H1 (cell line): ENCODE data around the gene GPATCH4. TPM values are rescaled to one million over a fixed set of nuclear protein-coding genes. Genes with fewer than 3 reads are reported as not detected.

Experiments used
- CTCF ChIA-PET: fragments of 300-600 bp; sonication (Branson Sonifier 250); formaldehyde crosslinking; loops from one replicate; lab custom pipeline; 2021; ENCODE audit not compliant: partially characterized antibody; lab: Charles Lee
- POLR2A ChIA-PET: fragments of 300-600 bp; sonication (Branson Sonifier 250); formaldehyde crosslinking; loops from one replicate; lab custom pipeline; 2021; ENCODE audit warnings: inconsistent platforms; ENCODE audit not compliant: partially characterized antibody; lab: Charles Lee
- DNase-seq, 2 experiments: peaks; one replicate each; pipeline versions ENCODE4 v3.0.0 to v3.0.0-alpha.2; 2010 to 2022; ENCODE audit warnings: low spot score in 2 of 2, low read depth in 1 of 2, mixed read lengths in 1 of 2
- FAIRE-seq: peaks from 2 replicates; lab custom pipeline; 2011; peaks lifted over from hg19 to GRCh38; lab: Jason Lieb, UNC
- H2AFZ ChIP-seq: 2 replicates; pipeline ENCODE4 v1.8.1; 2012; ENCODE audit warnings: low read length, inconsistent platforms
- H2AK5ac ChIP-seq: 2 replicates; pipeline ENCODE4 v1.6.1; 2013; ENCODE audit warnings: low read depth, low read length
- H2BK120ac ChIP-seq: replicated peaks from 2 replicates; pipeline ENCODE3; 2013; ENCODE audit warnings: low read depth, low read length, inconsistent platforms
- H2BK12ac ChIP-seq: 2 replicates; pipeline ENCODE4 v1.6.1; 2013; ENCODE audit warnings: low read depth, low read length
- H2BK15ac ChIP-seq: 2 replicates; pipeline ENCODE4 v1.6.1; 2013; ENCODE audit warnings: low read length
- H2BK20ac ChIP-seq: 2 replicates; pipeline ENCODE4 v1.6.1; 2013; ENCODE audit warnings: low read length
- H2BK5ac ChIP-seq: 2 replicates; pipeline ENCODE4 v1.6.1; 2013; ENCODE audit warnings: low read depth, low read length
- H3K14ac ChIP-seq: 2 replicates; pipeline ENCODE4 v1.6.1; 2013; ENCODE audit warnings: inconsistent platforms; ENCODE audit not compliant: insufficient read length
- H3K18ac ChIP-seq: 2 replicates; pipeline ENCODE4 v1.6.1; 2013; ENCODE audit warnings: low read length; ENCODE audit errors: extremely low read depth
- H3K23ac ChIP-seq: 2 replicates; pipeline ENCODE4 v1.6.1; 2013; ENCODE audit warnings: inconsistent platforms; ENCODE audit not compliant: insufficient read length
- H3K23me2 ChIP-seq: 2 replicates; pipeline ENCODE4 v1.6.1; 2013; ENCODE audit warnings: low read depth, low read length
- H3K27ac ChIP-seq: 2 replicates; pipeline ENCODE4 v1.6.1; 2011; ENCODE audit warnings: low read depth, low read length, inconsistent platforms
- H3K27me3 ChIP-seq, 4 experiments: replicated peaks in 1 of 4; 1 replicate in 1 of 4; 2 replicates in 3 of 4; pipeline versions ENCODE4 v1.6.1 to v1.8.1; 2011 to 2013; ENCODE audit warnings: low read length in 3 of 4, mild to moderate bottlenecking in 3 of 4, inconsistent platforms in 2 of 4, mixed read lengths in 2 of 4, moderate library complexity in 1 of 4; ENCODE audit not compliant: control insufficient read depth in 3 of 4, insufficient read depth in 3 of 4; ENCODE audit errors: extremely low read depth in 1 of 4
- H3K36me3 ChIP-seq, 4 experiments: 2 replicates each; pipeline versions ENCODE4 v1.6.1 to v1.8.1; 2011 to 2013; ENCODE audit warnings: mild to moderate bottlenecking in 4 of 4, low read length in 3 of 4, moderate library complexity in 2 of 4, control low read depth in 1 of 4, inconsistent platforms in 1 of 4; ENCODE audit not compliant: insufficient read depth in 4 of 4, control insufficient read depth in 2 of 4
- H3K4ac ChIP-seq: replicated peaks from 2 replicates; pipeline ENCODE3; 2013; ENCODE audit warnings: low read length, low read depth, mixed read lengths, inconsistent platforms; ENCODE audit not compliant: insufficient read length
- H3K4me1 ChIP-seq, 4 experiments: replicated peaks in 1 of 4; 1 replicate in 1 of 4; 2 replicates in 3 of 4; pipeline versions ENCODE4 v1.6.1 to v1.8.1; 2011 to 2013; ENCODE audit warnings: low read length in 3 of 4, inconsistent platforms in 2 of 4, mixed read lengths in 1 of 4; ENCODE audit not compliant: insufficient read depth in 4 of 4, control insufficient read depth in 3 of 4
- H3K4me2 ChIP-seq, 2 experiments: 2 replicates each; pipeline versions ENCODE4 v1.6.1 to v1.8.1; 2011 to 2013; ENCODE audit warnings: low read depth in 2 of 2, low read length in 2 of 2, control low read depth in 1 of 2, inconsistent platforms in 1 of 2, mild to moderate bottlenecking in 1 of 2; ENCODE audit not compliant: insufficient read depth in 1 of 2
- H3K4me3 ChIP-seq, 4 experiments: fragments of 200-600, 300-600 bp in 1 of 4; sonication (generic), shearing (Covaris generic), sonication (Bioruptor Twin) in 1 of 4; 2 replicates each; pipeline versions ENCODE4 v1.5.1 to v1.8.1; 2011 to 2016; ENCODE audit warnings: low read length in 4 of 4, low read depth in 3 of 4, control low read depth in 2 of 4, inconsistent platforms in 2 of 4, mild to moderate bottlenecking in 2 of 4, mixed read lengths in 1 of 4, moderate library complexity in 1 of 4; ENCODE audit not compliant: insufficient read depth in 2 of 4; ENCODE audit errors: extremely low read depth in 1 of 4
- H3K56ac ChIP-seq: replicated peaks from 2 replicates; pipeline ENCODE3; 2013; ENCODE audit warnings: low read depth, mild to moderate bottlenecking, mixed read lengths, low read length, inconsistent platforms; ENCODE audit not compliant: insufficient read length
- H3K79me1 ChIP-seq: 2 replicates; pipeline ENCODE4 v1.6.1; 2013; ENCODE audit warnings: low read depth, low read length, control low read depth
- H3K79me2 ChIP-seq, 2 experiments: 2 replicates each; pipeline versions ENCODE4 v1.6.1 to v1.8.1; 2012 to 2013; ENCODE audit warnings: low read length in 2 of 2, mild to moderate bottlenecking in 2 of 2, inconsistent platforms in 1 of 2; ENCODE audit not compliant: insufficient read depth in 2 of 2, control insufficient read depth in 1 of 2
- H3K9ac ChIP-seq, 4 experiments: replicated peaks in 1 of 4; 1 replicate in 1 of 4; 2 replicates in 3 of 4; pipeline versions ENCODE4 v1.6.1 to v1.8.1; 2011 to 2013; ENCODE audit warnings: low read depth in 3 of 4, low read length in 3 of 4, control low read depth in 2 of 4, mild to moderate bottlenecking in 2 of 4, moderate library complexity in 2 of 4, inconsistent platforms in 1 of 4; ENCODE audit errors: extremely low read depth in 1 of 4
- H3K9me3 ChIP-seq, 2 experiments: 2 replicates each; pipeline versions ENCODE4 v1.6.1 to v1.8.1; 2012 to 2013; ENCODE audit warnings: mild to moderate bottlenecking in 2 of 2, moderate library complexity in 2 of 2, control low read depth in 1 of 2, inconsistent platforms in 1 of 2, low read depth in 1 of 2, low read length in 1 of 2, mixed read lengths in 1 of 2; ENCODE audit not compliant: insufficient read depth in 2 of 2
- H4K20me1 ChIP-seq, 2 experiments: replicated peaks in 1 of 2; 2 replicates each; pipeline versions ENCODE3 to v1.8.1; 2011 to 2013; ENCODE audit warnings: inconsistent platforms in 2 of 2, low read length in 2 of 2, mild to moderate bottlenecking in 1 of 2; ENCODE audit not compliant: insufficient read depth in 2 of 2, control insufficient read depth in 1 of 2
- H4K5ac ChIP-seq: 2 replicates; pipeline ENCODE4 v1.6.1; 2013; ENCODE audit warnings: low read length, low read depth, mixed read lengths, inconsistent platforms; ENCODE audit not compliant: insufficient read length
- H4K8ac ChIP-seq: 2 replicates; pipeline ENCODE4 v1.8.0; 2013; ENCODE audit warnings: mild to moderate bottlenecking, moderate library complexity, low read length, inconsistent platforms; ENCODE audit not compliant: insufficient read depth; ENCODE audit errors: extremely low read depth
- H4K91ac ChIP-seq: replicated peaks from 2 replicates; pipeline ENCODE3; 2013; ENCODE audit warnings: low read length, mixed read lengths, inconsistent platforms; ENCODE audit not compliant: insufficient read length
- BCL11A ChIP-seq, 2 experiments: IDR thresholded peaks; one replicate each; pipeline ENCODE4 v1.6.1; 2011; ENCODE audit warnings: low read depth in 2 of 2, low read length in 2 of 2, mild to moderate bottlenecking in 2 of 2
- BRCA1 ChIP-seq: IDR thresholded peaks from 2 replicates; pipeline ENCODE4 v1.6.1; 2012; ENCODE audit warnings: low read depth, low read length, improper control_type of control experiment
- CHD1 ChIP-seq: IDR thresholded peaks from 2 replicates; pipeline ENCODE4 v1.6.1; 2012; ENCODE audit warnings: low read depth, low read length, improper control_type of control experiment
- CHD2 ChIP-seq: IDR thresholded peaks from 2 replicates; pipeline ENCODE4 v1.6.1; 2012; ENCODE audit warnings: low read length, improper control_type of control experiment
- FOSL1 ChIP-seq: IDR thresholded peaks from 2 replicates; pipeline ENCODE4 v1.6.1; 2011; ENCODE audit warnings: mild to moderate bottlenecking, low read depth, low read length, moderate library complexity; ENCODE audit not compliant: insufficient read depth
- JUND ChIP-seq: IDR thresholded peaks from 2 replicates; pipeline ENCODE4 v1.6.1; 2011; ENCODE audit warnings: mild to moderate bottlenecking, improper control_type of control experiment, low read length
- KDM1A ChIP-seq: fragments of 200-600, 300-600 bp; sonication (generic); IDR thresholded peaks from 2 replicates; pipeline ENCODE4 v1.7.1; 2016; ENCODE audit warnings: mild to moderate bottlenecking, low read length, borderline replicate concordance
- PHF8 ChIP-seq: fragments of 200-600 bp; sonication (generic); conservative IDR thresholded peaks from 2 replicates; pipeline ENCODE4 v1.7.1; 2012; ENCODE audit warnings: low read depth, mild to moderate bottlenecking, inconsistent platforms, low read length, moderate library complexity
- POLR2A ChIP-seq, 2 experiments: IDR thresholded peaks; 1 replicate in 1 of 2; 2 replicates in 1 of 2; pipeline ENCODE4 v1.6.1; 2011; ENCODE audit warnings: low read depth in 2 of 2, low read length in 2 of 2, mild to moderate bottlenecking in 2 of 2; ENCODE audit errors: control extremely low read depth in 1 of 2
- SAP30 ChIP-seq: fragments of 300-600 bp; sonication (generic); IDR thresholded peaks from 2 replicates; pipeline ENCODE4 v1.7.1; 2012; ENCODE audit warnings: low read length, moderate library complexity, mild to moderate bottlenecking, inconsistent platforms; ENCODE audit not compliant: insufficient read depth, insufficient replicate concordance
- SIX5 ChIP-seq: IDR thresholded peaks from 2 replicates; pipeline ENCODE4 v1.6.1; 2011; ENCODE audit warnings: mild to moderate bottlenecking, low read depth, low read length
- SP1 ChIP-seq: IDR thresholded peaks from 2 replicates; pipeline ENCODE4 v1.6.1; 2011; ENCODE audit warnings: low read depth, low read length
- YY1 ChIP-seq: IDR thresholded peaks from 2 replicates; pipeline ENCODE4 v1.6.1; 2011; ENCODE audit warnings: low read depth, mild to moderate bottlenecking, low read length
- ZNF274 ChIP-seq: IDR thresholded peaks from 2 replicates; pipeline ENCODE4 v1.7.0; 2012; ENCODE audit warnings: low read length, borderline replicate concordance; ENCODE audit errors: extremely low read depth
- WGBS, 2 experiments: shearing (Covaris generic) in 1 of 2; methylation state at CpG; one replicate each; pipeline versions ENCODE4 v1.1.6 to v1.1.7; 2013 to 2015; ENCODE audit warnings: low lambda C conversion rate in 2 of 2, mixed read lengths in 2 of 2, inconsistent platforms in 1 of 2, low coverage in 1 of 2, missing lambda C conversion rate in 1 of 2; ENCODE audit not compliant: insufficient replicate concordance in 2 of 2, insufficient coverage in 1 of 2, insufficient read length in 1 of 2; ENCODE audit errors: extremely low coverage in 1 of 2, missing lambda C conversion rate in 1 of 2; 5-methylcytosine and 5-hydroxymethylcytosine counted together
- polyA plus RNA-seq, 7 experiments: library from polyadenylated mRNA; depleted of rRNA in 3 of 7; stranded (reverse) in 5 of 7; unstranded in 2 of 7; fragments of >200 nt in 5 of 7; fragments of 200-250 nt in 2 of 7; gene quantifications; 1 replicate in 5 of 7; 2 replicates in 1 of 7; 4 replicates in 1 of 7; pipeline versions ENCODE4 v1.2.1 to v1.2.3, GENCODE V29; 2011 to 2013; ENCODE audit warnings: missing spikeins in 2 of 7, mixed read lengths in 2 of 7
- total RNA-seq: library from RNA; stranded (reverse); fragmentation: NEBNext Ultra II Directional; extraction: Animal tissue kit (Norgen Biotek cat#: 25700); gene quantifications from 2 replicates; pipeline ENCODE4 v1.2.1, GENCODE V29; 2021

GPATCH4 gene
- total and polyA plus RNA-seq, 2 of the 8 experiments (the other 6 are each of a cell fraction or from before 2014, with no cell fraction given), result 20.5 to 47.9 TPM

GRCh38 chr1:156615946-156616345, 14.7 kb upstream of the GPATCH4 start:
- 83% methylated on average over 4 of the region's 4 CpGs; no CpG with 5 or more reads in 1 of the 2 experiments for WGBS, 2 experiments
- H3K23ac ChIP-seq, result no peak overlapping the region
- H2BK15ac ChIP-seq, result no peak overlapping the region
- no peak overlapping the region for H3K18ac ChIP-seq
- H3K23me2 ChIP-seq, result no peaks in the 10 kb centered on the region
- H3K4me2 ChIP-seq, result no peak overlapping the region
- no peak overlapping the region for H2AK5ac ChIP-seq
- H4K20me1 ChIP-seq, result no peaks in the 10 kb centered on the region
- TF ChIP-seq BRCA1 (no peak), SP1 (no peak), BCL11A (IDR thresholded peaks at IDR 0.05; ENCODE audit: low read depth in 2 of 2, low read length in 2 of 2) (no peak), SIX5 (no peak), SAP30 (no peak), CHD1 (no peak), CHD2 (no peak), POLR2A (IDR thresholded peaks at IDR 0.05; ENCODE audit: control extremely low read depth in 1 of 2, low read depth in 2 of 2, low read length in 2 of 2) (no peak), ZNF274 (no peak), JUND (no peak), FOSL1 (no peak), YY1 (no peak), KDM1A (no peak), PHF8 (no peak)
- H3K4ac ChIP-seq, result no peak overlapping the region
- FAIRE-seq, result no peak
- no peak overlapping the region for H4K91ac ChIP-seq
- H2BK20ac ChIP-seq, result no peak overlapping the region
- no peak overlapping the region for H3K9ac ChIP-seq
- CTCF ChIA-PET, result interaction anchor here (1.2 to 43.0 kb wide), 7 partner anchors 7 to 68 kb away, joined by 3 to 868 read pairs (median 29); partner anchors contain the start of genes BCAN, NAXE and NES
- no peaks in the 10 kb centered on the region for H3K79me1 ChIP-seq
- no peak overlapping the region for H2AFZ ChIP-seq
- H3K56ac ChIP-seq, result no peak overlapping the region
- H3K79me2 ChIP-seq, result no peaks in the 10 kb centered on the region
- no peaks in the 10 kb centered on the region; a peak in 1 of 7 replicates for H3K4me1 ChIP-seq
- no peak for DNase-seq
- no peak overlapping the region for H2BK12ac ChIP-seq
- H2BK5ac ChIP-seq, result no peak overlapping the region
- no peak overlapping the region for H2BK120ac ChIP-seq
- H3K14ac ChIP-seq, result no peak overlapping the region
- H3K9me3 ChIP-seq, result no peaks in the 10 kb centered on the region
- H3K27me3 ChIP-seq, result peaks cover 0 to 12% (median 9%) of the 10 kb centered on the region in 4 experiments; a peak in 4 of 7 replicates
- H4K5ac ChIP-seq, result peak overlapping the region; percentile 12
- H3K36me3 ChIP-seq, result no peaks in the 10 kb centered on the region
- no peak overlapping the region for H3K27ac ChIP-seq
- no peak overlapping the region for H3K4me3 ChIP-seq
- POLR2A ChIA-PET, result no interaction called here
- H4K8ac ChIP-seq, result no peak overlapping the region
